Stimulated activated CD4-positive, alpha-beta T cell treated with anti-CD3 and anti-CD28 coated beads, Interleukin-4, amount 100 ng/mL, for 24 hours (primary cell): ENCODE data around the gene DDI2.
"Not testable (repeated sequence)": the region's sequence is repeated elsewhere in the genome, so short reads cannot be mapped to it uniquely, and the experiment has no call there.

Source experiments
- DNase-seq: peaks from one replicate; pipeline ENCODE4 v3.0.0-alpha.2; 2020

Gene DDI2

GRCh38 chr1:15617173-15618076 lies at the start of gene DDI2:
Gene DDI2 (plus strand): TSS chr1:15617458. CDS start chr1:15617671, 213 bp downstream.
- peak; percentile 94 for DNase-seq

- DNase-seq, result no peak
Measured at GRCh38 chr1:15568387-15569073, 48.7 kb upstream of the DDI2 start.

GRCh38 chr1:15570861-15571260 lies 46.4 kb upstream of the DDI2 start:
- no peak for DNase-seq

GRCh38 chr1:15571266-15571665 lies 46.0 kb upstream of the DDI2 start:
- DNase-seq, result no peak

- no peak for DNase-seq
Measured at GRCh38 chr1:15573477-15573876, 43.8 kb upstream of the DDI2 start.

- no peak for DNase-seq
Measured at GRCh38 chr1:15574741-15575140, 42.5 kb upstream of the DDI2 start.

- no peak for DNase-seq
Measured at GRCh38 chr1:15575549-15576150, 41.6 kb upstream of the DDI2 start.

- no peak for DNase-seq
Measured at GRCh38 chr1:15577691-15578090, 39.6 kb upstream of the DDI2 start.

GRCh38 chr1:15578921-15579682 lies 38.2 kb upstream of the DDI2 start:
- peak; percentile 11 for DNase-seq

GRCh38 chr1:15579683-15580047 lies 37.6 kb upstream of the DDI2 start:
- no peak for DNase-seq

GRCh38 chr1:15583016-15583706 lies 34.1 kb upstream of the DDI2 start:
- DNase-seq, result no peak

- peak; percentile 72 for DNase-seq
Measured at GRCh38 chr1:15584489-15585363, 32.5 kb upstream of the DDI2 start, which contains the start of gene AGMAT. Gene AGMAT (minus strand): TSS chr1:15585051. CDS start chr1:15584967, 84 bp downstream.

GRCh38 chr1:15592285-15592684 lies 25.0 kb upstream of the DDI2 start:
- no peak for DNase-seq

- DNase-seq, result no peak
Measured at GRCh38 chr1:15595809-15596617, 21.2 kb upstream of the DDI2 start.

GRCh38 chr1:15598436-15598835 lies 18.8 kb upstream of the DDI2 start:
- no peak for DNase-seq

GRCh38 chr1:15603050-15603965 lies 13.9 kb upstream of the DDI2 start:
- peak; percentile 92 for DNase-seq

GRCh38 chr1:15603966-15604282 lies 13.3 kb upstream of the DDI2 start:
- DNase-seq, result not testable (repeated sequence)

GRCh38 chr1:15604400-15604799 lies 12.9 kb upstream of the DDI2 start:
- not testable (repeated sequence) for DNase-seq
